ENCODE measurements around the gene DPT.
A peak's percentile ranks its signal among the peaks of the same experiment; 100 is the strongest.

Gene DPT

DNA sequence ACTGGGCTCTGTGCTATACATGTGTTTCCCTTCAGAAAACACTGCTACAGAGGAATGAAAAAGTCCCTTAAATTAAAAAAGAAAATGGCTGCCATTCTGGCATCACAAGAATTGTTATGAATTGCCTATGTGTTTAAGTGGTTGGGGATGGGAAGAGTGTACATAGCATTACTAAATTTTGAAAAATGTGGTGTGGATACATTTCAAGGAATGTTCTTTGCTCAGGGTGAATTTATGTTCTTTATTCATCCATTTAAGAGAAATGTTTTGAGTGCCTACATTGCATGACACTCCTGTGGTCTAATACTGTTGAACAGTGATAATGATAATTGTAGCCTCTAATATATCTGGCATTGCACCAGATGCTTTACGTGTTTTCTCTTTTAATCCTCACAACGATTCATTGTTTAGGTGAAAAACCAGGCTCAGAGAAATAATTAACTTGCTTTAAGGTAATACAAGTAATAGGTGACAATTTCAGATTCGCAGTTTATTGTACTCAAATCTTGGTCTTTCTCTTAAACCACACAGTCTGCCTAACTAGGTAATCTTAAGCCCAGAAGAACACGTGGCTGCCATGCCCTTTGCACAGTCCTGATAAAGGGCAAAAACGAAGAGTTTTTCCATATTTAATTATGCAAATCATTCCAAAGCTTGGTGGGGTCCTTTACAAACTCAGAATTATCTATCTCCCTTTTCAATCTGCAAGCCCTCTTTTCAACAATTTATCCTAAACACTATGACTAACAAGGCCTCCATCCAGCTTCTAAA, 31.5 kb downstream of the DPT start:
- DNase-seq = no peak

DNA sequence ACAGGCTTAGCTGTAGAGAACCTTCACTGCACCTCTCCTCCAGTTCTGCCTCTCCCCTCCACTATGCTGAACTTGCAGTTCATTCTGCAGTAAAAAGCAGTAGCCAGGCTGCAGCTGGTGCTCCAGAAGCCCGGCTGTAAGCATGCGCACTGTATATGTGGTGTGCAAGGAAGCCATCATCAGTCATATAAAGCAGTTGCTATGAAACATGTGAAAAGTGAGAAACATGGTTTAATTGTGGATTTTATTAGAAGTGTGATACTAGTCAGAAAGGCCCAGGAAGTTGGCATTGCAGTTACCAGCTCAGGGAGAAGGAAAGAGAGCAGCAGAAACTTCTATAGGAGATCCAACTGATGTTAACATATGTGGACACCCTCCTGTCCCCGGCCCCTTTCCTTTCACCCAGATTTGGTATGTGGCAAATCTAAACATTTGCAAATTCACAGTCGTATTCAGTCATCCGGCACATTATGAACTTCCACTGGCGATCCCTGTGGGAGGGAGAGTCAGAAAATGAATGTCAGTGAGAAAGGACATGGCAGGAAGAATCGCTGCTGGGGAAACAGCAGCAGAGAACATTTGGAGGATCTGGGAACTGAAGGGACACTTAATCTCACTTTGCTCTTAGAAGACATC, 32.8 kb downstream of the DPT start:
- DNase-seq = no peak

DNA sequence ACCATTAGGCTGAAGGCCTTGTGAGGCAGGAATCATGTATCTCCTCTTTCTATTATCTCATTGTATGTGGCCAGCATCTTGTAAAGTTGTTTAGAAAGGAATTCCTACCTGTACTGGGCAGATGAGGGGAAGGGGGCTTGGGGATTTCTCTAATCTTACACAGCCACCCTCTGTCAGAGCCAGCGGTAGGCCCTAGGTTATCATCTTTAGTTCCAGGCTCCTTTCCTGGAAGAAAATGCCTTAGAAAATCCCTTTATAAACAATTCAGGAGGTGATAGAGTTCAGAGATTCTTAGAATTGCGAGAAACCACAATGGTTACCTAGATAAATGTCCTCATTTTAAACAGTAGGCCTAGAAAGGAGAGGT, 35.2 kb downstream of the DPT start:
- DNase-seq = no peak

DNA sequence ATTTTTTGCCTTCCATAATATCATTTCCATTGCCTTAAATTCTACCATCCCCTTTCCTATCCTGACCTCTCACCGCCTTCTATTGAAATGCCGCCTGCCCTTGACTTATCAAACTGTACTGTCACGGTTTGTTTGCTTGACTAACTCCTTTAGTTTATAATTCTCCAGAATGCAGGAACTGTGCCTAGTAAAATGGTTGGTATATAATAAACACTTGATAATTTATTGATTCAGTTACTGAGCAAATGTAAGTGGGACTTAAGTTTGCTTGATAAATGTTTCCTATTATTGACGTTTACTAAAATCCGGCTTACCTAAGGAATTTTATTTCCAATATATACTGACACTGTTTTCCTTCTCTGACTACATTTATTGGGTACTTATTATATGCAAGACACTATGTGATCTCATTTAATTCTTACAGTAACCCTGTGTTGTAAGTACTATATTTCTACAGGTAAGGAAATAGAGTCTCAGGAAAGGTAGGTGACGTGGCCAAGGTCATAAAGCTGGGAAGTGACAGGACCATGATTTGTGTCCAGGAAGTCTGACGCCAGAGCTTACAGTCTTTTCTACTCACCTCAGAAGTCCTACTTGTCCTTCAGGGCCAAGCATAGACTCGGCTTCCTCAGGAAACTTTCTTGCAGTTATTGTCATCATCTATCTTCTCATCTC, 35.7 kb downstream of the DPT start:
- no peak for DNase-seq

DNA sequence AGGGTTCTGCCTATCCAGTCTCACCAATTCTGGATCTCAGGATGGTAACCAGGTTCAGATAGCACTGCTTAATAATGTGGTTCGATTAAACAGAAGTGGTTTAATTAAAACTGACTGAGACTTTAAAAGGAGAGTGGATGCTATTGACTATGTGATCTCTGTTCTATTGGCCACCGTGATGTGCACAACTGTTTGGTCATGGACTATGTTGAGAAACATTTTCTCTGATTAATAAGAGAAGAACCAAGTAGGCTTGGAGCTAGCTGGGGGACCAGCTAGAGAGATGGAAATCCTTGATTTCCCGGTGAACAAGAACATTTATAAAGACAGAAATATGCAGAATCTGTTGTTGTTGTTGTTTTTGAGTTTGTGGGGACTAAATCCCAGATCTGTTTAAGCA, 36.5 kb downstream of the DPT start:
- DNase-seq = no peak

DNA sequence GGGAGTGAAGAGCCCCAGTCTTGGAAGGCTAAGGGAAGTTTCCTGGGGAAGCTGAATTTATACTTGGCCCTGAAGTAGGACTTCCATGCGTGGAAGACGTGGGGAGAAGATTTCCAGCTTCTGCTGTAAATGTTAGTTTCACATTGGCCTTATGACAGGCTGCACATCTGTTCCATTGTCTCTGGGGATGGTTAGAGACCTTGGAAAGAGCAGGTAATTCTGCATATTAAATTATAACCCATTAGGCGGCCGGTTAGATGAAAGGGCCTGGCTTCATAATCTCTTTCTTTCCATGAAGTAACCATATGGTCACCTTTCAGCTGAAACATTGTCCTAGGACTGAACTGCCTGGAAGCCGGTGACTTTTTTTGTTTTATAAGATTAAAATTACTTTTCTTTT, 37.5 kb downstream of the DPT start:
- no peak for DNase-seq

DNA sequence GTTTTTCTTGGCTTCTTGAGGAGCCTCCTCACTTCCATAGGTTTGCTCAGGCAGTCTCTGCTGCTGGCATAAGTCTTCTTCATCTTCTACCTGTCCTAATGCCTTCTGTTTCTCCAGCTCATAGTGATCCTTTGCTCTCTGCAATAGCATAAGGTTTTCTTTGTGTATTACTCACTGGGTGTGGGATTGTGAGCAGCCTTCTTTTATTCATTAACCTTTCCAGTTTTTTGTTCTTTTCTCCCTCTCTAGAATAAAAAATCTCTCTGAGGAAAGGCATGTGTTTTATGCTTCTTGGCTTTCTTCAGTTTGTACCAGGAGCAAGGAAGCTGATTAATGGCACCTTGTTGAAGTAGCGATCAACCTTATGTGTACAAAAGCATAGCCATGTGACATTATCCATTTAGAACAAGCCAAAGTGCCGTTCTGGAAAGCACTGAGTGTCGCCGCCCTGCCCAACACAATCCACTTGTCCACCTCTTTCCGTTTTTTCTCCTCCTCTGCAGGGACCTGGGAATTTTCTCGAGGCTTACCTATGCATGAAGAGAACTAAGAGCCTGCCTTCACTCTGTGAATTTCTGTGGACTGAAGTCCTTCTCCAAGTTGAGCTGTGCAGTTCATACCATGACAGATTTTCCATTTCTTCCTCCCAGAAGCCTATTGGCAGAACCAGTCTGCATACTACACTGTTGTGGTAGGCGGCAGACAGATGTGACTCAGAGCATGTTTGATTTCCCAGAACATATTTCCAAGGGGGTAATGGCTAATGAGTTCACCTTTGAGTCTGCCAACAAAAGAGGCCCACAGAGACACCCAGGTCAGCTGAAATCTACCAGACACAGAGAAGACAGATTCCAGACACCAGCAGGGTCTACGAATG, 39.0 kb downstream of the DPT start:
- no peak for DNase-seq

DNA sequence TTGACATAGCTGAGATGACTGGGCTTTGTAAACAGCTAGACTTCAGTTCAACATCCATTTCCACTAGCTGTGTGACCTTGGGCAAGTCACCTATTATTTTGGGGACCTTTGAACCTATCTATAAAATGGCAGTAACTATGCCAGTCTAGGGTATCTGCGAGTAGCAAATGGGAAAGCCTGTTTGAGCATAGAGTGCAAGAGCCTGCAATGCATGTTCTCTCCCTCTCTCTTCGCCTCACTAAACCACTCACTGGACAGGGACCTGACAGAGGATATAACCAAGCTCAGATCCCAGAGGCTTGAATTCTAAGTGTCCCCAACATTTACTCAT, 39.7 kb downstream of the DPT start:
- no peak for DNase-seq

DNA sequence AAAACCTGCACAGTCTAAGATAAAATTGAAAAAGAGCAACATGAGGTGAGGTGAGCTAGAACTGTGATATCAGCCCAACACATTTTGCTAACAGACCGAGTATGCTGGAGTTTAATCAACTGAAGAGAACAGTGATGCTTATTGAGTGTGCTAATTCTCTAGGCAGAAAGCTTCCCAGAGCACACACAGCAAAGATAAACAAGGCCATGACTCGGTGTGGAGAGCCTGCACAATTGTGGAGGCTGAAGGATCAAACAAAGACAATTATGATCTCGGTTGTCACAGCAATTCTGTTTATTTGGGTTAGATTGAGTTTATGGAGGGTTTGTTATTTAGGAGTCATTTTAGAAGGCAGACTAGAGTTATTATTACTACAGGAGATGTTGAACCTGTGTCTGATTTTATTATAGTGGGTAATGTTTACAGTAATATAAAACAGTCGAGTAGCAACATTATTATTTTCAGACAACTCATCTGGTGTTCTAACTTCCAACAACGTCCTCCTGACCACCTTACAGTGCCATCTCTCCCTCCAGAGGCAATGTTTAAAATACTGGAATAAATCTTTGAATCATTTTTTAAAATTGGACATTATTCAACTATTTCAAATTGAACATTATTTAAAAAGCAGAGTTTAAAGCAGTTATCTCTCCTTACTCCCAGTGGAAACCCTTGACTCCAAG, 40.2 kb downstream of the DPT start:
- peak in 1 of 2 experiments; percentile 54 for DNase-seq

DNA sequence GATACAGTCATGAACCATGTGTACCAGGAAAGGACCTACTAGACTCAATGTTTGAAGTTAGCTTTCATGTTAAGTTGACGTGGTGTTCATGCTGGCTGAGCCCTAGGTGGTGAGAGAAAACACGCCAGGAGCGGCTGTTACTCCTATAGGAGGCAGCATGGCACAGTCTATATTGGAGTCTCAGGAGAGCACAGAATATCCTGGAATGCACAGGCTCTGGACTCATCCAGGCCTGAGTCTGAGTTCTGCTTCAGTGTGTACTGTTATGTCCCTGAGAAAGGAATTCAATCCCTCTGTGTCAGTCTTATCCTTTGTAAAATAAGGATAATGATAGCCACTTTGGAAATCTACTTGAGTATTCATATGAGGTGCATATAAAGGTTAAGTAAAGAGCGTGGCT, 41.2 kb downstream of the DPT start:
- no peak for DNase-seq

DNA sequence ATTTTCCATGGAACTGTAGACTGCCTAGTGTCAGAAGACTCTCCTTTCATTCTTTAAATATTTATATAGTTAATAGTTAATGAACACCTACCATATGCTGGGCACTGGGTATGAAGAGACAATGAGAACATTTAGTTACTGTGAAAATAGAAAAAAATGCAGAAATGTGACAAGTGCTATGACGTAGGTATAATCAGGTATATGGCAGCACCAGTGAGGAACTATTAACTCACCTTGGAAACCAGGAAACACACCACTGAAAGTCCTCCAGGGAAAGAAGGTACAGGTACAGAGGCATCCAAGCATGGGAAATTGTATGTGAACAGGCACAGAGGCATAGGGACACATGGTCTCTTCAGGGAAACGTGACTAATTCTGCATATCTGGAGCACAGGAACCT, 42.3 kb downstream of the DPT start:
- DNase-seq = no peak

DNA sequence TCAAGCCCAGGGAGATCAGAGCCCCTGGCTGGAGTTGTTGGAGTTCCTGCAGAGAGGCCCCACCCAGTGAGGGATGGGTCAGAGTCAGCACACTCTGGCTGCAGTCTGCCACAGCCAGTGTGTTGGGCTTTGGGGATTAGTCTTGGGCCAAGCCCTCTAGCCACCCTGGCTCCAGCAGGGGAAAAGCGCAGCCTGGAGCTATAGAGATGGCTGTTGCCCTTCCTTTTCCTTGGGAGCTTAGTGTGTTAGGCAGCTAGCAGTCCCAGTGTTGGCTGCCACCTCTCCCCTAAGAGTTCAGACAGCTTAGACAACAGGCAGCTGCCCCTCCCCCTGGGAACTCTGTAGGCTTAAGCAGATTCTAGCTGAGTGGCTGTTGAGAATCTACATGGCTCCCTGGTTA, 45.1 kb downstream of the DPT start:
- no peak for DNase-seq

DNA sequence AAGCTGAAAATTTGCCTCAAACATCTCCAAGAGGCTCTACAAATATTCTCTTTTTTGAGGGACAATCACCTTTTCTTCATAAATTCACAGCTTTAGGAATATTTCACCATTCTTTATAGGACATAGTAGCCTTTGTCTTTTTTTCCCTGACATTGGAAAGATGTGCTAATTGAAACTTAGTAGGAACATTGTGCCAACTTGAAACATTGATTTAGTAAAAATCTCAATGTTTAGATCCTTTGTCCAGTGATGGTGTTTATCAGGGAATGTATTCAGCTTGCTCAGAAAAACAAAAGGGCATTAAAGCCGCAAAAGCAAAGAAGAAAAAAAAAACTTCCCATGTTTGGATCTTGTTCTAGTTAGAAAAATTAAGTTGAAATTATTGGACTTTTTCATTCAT, 52.1 kb downstream of the DPT start:
- DNase-seq = no peak

DNA sequence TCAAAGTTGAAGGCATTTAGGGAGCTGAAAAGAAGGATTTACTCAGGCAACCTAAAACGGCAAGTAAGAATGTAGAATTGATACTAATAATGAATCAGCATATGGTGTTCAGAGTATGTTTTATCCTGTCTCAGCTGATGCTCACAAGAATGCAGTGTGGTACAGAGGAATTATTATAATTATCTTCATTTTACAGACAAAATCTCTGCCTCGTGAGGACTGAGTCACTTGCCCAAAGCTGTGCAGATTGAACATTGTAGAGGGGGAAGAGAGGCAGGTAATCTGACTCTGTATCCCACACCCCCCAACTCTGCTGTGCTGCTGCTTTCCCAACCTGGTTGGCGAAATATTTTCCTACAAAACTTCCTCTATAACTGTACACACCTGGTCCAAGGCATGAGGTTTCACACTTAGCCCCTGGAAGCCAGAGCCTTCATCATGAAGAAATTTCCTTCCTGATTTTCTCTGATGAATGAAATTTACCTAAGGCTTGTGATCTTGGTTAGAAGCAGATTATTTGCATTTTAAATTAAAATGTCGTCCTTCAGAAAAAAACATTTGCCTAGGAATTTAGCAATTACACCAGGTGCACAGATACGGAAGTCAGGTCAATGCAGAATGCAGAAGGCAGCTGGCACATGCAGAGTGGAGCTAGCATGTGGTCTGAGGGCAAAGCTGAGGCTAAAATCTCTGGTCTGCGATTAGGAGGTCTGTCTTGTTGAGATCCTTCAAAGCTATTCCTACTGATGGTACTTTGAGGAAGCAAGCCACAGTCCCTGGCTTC, 52.8 kb downstream of the DPT start:
- no peak for DNase-seq

DNA sequence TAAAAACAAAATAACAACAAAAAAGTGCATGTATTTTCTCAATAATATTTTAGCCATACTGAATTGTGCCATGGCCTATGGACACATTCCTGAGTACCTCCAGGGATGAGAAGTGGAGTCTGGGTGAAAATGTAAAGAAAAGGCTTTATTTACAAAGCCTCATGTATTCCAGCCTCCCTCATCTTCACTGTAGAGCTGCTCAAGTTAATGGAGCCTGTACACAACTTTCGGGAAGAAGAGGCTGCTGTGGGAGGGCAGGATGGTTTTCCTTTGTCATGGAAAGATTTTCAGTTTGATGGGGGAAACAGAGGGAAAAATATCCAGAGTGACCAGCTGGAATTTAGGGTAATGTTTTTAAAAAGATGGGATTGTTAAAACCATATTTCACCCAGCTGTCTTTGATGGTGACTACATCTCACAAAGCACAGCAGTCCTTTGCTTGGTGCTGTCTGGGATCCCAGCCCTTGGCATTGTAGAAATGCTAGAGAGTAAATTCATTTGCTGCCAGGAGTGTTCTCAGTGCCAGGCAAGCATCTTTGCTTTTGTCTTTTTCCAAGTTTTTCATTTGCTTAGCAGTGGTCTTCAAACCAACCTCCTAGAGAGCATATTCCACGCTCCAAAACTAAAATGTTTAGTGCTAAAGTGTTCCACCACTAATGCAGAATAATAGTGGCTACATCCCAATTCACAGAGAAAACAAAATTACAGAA, 54.9 kb downstream of the DPT start:
- no peak for DNase-seq

DNA sequence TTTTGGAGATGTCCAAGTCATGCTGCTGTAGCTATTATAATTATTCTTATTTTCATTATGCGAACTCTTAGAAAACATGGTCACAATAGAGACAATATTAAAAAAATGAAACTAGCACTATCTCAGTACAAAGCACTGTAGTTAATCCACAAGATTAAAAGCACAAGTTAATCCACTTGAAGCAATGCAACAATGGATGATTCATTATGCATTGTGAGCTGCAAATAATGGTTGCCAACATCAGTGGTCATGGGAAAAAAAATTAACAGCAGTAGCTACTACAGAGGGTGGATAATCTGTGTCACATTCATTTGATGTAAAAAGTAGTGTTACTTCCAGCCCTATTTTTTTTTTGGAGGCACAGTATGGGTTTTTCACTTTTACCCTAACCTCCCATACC, 56.7 kb downstream of the DPT start:
- DNase-seq = no peak

DNA sequence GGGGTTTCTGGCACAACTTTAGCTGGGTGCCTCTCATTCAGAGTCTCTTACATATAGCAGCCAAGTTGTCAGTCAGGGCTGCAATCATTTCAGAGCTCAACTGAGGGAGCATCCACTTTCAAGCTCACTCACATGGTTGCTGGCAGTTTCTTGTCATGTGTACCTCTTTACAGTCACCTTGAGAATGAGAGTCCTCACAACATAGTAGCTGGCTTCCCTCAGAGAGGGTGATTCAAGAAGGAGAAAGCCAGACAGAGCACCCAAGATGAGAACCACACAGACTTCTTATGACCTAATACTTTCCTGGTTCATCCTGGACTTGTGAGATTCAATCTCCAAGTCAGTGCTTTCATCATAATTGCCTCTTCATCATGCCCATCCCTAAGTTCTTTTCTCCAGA, 57.2 kb downstream of the DPT start:
- DNase-seq = no peak

DNA sequence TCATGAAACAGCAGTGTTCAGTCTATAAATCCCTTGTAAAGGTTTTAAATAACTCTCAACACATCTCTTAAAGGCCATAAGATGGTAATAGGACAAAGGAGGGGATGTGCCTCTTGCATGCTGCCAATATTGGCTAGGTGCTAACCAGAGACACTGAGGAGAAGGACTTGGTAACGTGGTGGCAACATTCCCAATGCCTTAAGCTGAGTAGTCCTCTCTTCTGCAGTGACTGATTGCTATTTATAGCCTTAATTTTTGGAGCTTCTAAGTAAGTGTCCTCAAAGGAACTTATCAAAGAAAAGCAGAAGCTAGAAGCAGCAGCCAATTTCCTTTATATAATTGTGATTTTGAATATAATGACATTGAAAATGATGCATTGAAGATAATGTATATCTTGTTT, 63.0 kb downstream of the DPT start:
- DNase-seq = no peak

DNA sequence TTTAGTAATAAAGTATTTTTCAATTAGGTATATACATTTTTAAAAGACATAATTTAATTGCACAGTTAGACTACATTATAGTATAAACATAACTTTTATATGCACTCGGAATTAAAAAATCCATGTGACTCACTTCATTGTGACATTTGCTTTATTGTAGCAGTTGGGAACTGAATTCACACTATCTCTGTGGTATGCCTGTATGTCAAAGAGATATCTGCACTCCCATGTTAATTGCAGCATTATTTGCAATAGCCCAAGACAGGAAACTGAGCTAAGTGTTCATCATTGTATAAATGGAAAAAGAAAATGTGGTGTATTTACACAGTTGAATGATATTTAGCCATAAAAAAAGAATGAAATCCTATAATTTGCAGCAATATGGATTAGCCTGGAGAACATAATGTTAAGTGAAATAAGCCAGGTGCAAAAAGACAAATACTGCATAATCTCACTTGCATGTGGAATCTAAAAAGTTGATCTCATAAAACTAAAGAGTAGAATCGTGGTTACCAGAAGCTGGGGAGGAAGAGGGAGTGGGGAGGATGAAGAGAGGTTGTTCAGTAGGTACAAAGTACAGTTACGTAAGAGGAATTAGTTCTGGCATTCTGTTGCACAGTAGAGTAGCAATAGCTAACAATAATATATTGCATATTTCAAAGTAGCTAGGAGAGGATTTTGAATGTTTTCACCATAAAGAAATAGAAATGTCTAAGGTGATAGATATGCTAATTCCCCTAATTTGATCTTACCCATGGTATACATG, 64.8 kb downstream of the DPT start:
- DNase-seq = peak in 1 of 2 experiments; percentile 82

DNA sequence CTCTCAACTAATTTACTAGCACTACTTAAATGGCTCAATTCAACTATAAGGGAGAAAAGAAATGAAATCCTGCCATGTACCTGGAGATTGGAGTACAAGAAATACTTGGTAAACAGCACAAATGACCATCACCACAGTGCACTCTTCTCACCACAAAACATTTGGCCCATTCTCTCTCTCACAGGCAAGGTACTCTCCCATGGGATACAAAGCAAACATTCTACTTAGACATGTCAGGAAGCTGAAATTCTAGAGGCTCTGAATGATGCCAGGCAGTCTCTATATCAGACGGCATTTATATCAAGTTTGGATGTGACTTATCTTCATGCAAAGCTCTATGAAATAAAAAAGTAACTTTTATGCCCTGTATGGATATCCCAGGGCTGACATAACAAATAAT, 72.5 kb downstream of the DPT start:
- DNase-seq = peak in 1 of 2 experiments; percentile 23
